ENCODE results near the gene EIF4G1. TPM values are rescaled to one million over a fixed set of nuclear protein-coding genes. Genes with fewer than 3 reads are reported as not detected.

Gene EIF4G1
- total and polyA plus RNA-seq, 2 of the 4 experiments (the other 2 are of a cell fraction) = 225 to 274 TPM

DNA sequence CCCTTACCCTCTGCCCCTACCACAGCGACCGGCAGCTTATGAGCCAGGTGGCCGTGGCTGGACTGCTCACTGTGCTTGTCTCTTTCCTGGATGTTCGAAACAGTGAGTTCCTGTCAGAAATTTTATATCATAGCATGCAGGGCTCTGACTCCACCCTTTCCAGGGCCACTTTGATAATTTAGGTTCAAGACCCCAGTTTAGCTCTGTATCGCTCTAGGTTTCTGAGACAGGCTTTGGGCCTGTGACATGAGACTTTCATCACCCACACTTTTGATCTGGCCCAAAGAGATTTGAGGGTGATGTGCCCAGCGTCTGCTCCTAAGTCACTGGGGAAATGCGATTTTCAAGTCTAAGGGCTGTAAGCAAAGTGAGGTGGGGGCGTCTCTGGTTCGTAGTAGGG is 6.5 kb upstream of the EIF4G1 start:
- Histone ChIP-seq H3K4me1 (ENCODE audit: control insufficient read depth, insufficient read depth, low read length) (no peaks in the 10 kb centered on the region), H3K18ac (ENCODE audit: low read depth, low read length) (no peak overlapping the region), H3K79me1 (ENCODE audit: low read depth in 1 of 2, low read length in 2 of 2) (peaks cover 25 to 27% of the 10 kb centered on the region in 2 experiments), H3K4me2 (ENCODE audit: low read depth, low read length) (no peak overlapping the region), H3K56ac (ENCODE audit: extremely low read depth, insufficient read depth, low read length) (no peak overlapping the region), H3K27ac (ENCODE audit: insufficient read depth, low read length) (no peak overlapping the region), H2AFZ (replicated peaks; ENCODE audit: low read length, poor library complexity) (no peak overlapping the region), H3K23ac (ENCODE audit: low read depth, low read length) (no peak overlapping the region), H3K14ac (replicated peaks; ENCODE audit: low read depth, low read length) (no peak overlapping the region), H3K9me3 (ENCODE audit: control insufficient read depth, insufficient read depth, low read length) (no peaks in the 10 kb centered on the region), H3K4me3 (ENCODE audit: insufficient read depth, low read depth, low read length) (no peak overlapping the region), H3K4ac (ENCODE audit: low read depth, low read length) (no peak overlapping the region), H2AK9ac (replicated peaks; ENCODE audit: low read depth, low read length, poor library complexity) (no peak overlapping the region), H3K36me3 (ENCODE audit: control insufficient read depth, insufficient read depth, low read length) (peaks cover 59% of the 10 kb centered on the region), H4K20me1 (ENCODE audit: insufficient read depth, low read length) (peaks cover 28% of the 10 kb centered on the region), H2BK5ac (ENCODE audit: low read depth, low read length, poor library complexity, severe bottlenecking) (no peak overlapping the region), H3K27me3 (ENCODE audit: control insufficient read depth, insufficient read depth, low read length) (no peaks in the 10 kb centered on the region), H2BK20ac (ENCODE audit: low read depth, low read length) (no peak overlapping the region), H4K8ac (ENCODE audit: low read depth in 2 of 2, low read length in 2 of 2) (no peak overlapping the region), H4K91ac (ENCODE audit: insufficient read depth, low read depth, low read length) (no peak overlapping the region), H2BK120ac (ENCODE audit: low read depth, low read length) (no peak overlapping the region), H4K5ac (ENCODE audit: low read depth, low read length) (no peak overlapping the region), H3K9ac (ENCODE audit: low read depth, low read length) (no peak overlapping the region), H2AK5ac (ENCODE audit: low read depth, low read length) (no peak overlapping the region), H3K9me1 (ENCODE audit: insufficient read depth, low read length) (no peaks in the 10 kb centered on the region; the same call in 1 of the 2 replicates), H2BK15ac (ENCODE audit: low read depth, low read length) (no peak overlapping the region)
- BruUV-seq (replicated peaks) = no TSS peak
- 92% methylated on average over 2 of the region's 9 CpGs; no CpG with 5 or more reads in 1 of the 2 experiments for WGBS, 2 experiments (ENCODE audit: extremely low coverage in 2 of 2, insufficient read length in 1 of 2)
- no peak for ATAC-seq (ENCODE audit: low read depth)
- POLR2A ChIA-PET (ENCODE audit: unreplicated experiment) = no interaction called here
- in situ Hi-C loops (cut with MboI; ENCODE audit: low sequenced_read_pairs) = no loop called here
- CTCF ChIA-PET = no interaction called here
- intact Hi-C loops (cut with micrococcal nuclease) = no loop called here
- no peak for DNase-seq
- dilution Hi-C loops (cut with HindIII; ENCODE audit: low sequenced_read_pairs, unreplicated experiment) = no loop called here
- TF ChIP-seq RAD21 (IDR thresholded peaks at IDR 0.05; ENCODE audit: low read length) = no peak
- TF ChIP-seq, protein P1, sequence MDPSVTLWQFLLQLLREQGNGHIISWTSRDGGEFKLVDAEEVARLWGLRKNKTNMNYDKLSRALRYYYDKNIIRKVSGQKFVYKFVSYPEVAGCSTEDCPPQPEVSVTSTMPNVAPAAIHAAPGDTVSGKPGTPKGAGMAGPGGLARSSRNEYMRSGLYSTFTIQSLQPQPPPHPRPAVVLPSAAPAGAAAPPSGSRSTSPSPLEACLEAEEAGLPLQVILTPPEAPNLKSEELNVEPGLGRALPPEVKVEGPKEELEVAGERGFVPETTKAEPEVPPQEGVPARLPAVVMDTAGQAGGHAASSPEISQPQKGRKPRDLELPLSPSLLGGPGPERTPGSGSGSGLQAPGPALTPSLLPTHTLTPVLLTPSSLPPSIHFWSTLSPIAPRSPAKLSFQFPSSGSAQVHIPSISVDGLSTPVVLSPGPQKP (IDR thresholded peaks at IDR 0.05; ENCODE audit: borderline replicate concordance, low read depth, low read length) = no peak
- TF ChIP-seq, protein P2, sequence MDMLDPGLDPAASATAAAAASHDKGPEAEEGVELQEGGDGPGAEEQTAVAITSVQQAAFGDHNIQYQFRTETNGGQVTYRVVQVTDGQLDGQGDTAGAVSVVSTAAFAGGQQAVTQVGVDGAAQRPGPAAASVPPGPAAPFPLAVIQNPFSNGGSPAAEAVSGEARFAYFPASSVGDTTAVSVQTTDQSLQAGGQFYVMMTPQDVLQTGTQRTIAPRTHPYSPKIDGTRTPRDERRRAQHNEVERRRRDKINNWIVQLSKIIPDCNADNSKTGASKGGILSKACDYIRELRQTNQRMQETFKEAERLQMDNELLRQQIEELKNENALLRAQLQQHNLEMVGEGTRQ (IDR thresholded peaks at IDR 0.05; ENCODE audit: low read depth, low read length) = no peak
- TF ChIP-seq BHLHE40 (IDR thresholded peaks at IDR 0.05; ENCODE audit: low read depth, low read length) = no peak
- no peak for TF ChIP-seq RCOR1 (IDR thresholded peaks at IDR 0.05; ENCODE audit: insufficient replicate concordance, low read length)
- no peak for TF ChIP-seq CEBPB (IDR thresholded peaks at IDR 0.05; ENCODE audit: low read depth, low read length)
- TF ChIP-seq FOS (IDR thresholded peaks at IDR 0.05; ENCODE audit: low read depth, low read length) = no peak
- TF ChIP-seq MAZ (IDR thresholded peaks at IDR 0.05; ENCODE audit: borderline replicate concordance, low read depth, low read length) = no peak

Measured in IMR-90 (cell line).